ENCODE data around the gene FXYD6. TPM values are rescaled to one million over a fixed set of nuclear protein-coding genes. Genes with fewer than 3 reads are reported as not detected.

Gene FXYD6
- total RNA-seq, 1 experiment from 2014 or later = 0.54 TPM

DNA sequence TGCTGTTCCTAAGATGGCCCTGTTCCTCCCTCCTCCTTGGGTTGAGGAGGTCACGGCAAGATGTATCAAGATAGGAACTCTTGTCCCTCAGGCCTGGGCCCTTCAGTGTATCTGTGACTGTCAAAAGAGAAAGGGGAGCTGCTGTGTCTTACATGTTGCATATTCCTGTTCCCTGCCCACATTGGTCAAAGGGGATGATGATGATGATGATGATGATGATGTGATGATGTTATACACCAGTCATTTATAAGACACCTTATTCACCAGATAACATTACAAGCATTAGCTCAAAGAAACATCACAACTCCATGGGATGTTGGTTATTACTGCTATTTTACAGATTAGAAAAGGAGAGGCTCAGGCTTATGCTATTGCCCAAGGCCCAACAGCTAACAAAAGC is 13.7 kb downstream of the FXYD6 start:
- Histone ChIP-seq H3K4me1 (ENCODE audit: control insufficient read depth, insufficient read depth, low read length) (no peaks in the 10 kb centered on the region), H3K27ac (ENCODE audit: low read length) (no peak overlapping the region), H3K27me3 (ENCODE audit: control insufficient read depth, insufficient read depth, low read length) (peaks cover 2% of the 10 kb centered on the region; the same call in 1 of the 2 replicates), H3K36me3 (ENCODE audit: control insufficient read depth, insufficient read depth, low read length) (no peaks in the 10 kb centered on the region), H3K9me3 (ENCODE audit: control insufficient read depth, insufficient read depth, low read depth, low read length) (no peaks in the 10 kb centered on the region), H3K4me3 (ENCODE audit: low read depth in 2 of 2, low read length in 2 of 2) (no peak overlapping the region)
- DNase-seq (ENCODE audit: low read depth, low spot score) (no peak), ATAC-seq (no peak)
- TF ChIP-seq, protein P1, sequence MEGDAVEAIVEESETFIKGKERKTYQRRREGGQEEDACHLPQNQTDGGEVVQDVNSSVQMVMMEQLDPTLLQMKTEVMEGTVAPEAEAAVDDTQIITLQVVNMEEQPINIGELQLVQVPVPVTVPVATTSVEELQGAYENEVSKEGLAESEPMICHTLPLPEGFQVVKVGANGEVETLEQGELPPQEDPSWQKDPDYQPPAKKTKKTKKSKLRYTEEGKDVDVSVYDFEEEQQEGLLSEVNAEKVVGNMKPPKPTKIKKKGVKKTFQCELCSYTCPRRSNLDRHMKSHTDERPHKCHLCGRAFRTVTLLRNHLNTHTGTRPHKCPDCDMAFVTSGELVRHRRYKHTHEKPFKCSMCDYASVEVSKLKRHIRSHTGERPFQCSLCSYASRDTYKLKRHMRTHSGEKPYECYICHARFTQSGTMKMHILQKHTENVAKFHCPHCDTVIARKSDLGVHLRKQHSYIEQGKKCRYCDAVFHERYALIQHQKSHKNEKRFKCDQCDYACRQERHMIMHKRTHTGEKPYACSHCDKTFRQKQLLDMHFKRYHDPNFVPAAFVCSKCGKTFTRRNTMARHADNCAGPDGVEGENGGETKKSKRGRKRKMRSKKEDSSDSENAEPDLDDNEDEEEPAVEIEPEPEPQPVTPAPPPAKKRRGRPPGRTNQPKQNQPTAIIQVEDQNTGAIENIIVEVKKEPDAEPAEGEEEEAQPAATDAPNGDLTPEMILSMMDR (IDR thresholded peaks at IDR 0.05) = no peak
- TF ChIP-seq POLR2AphosphoS5 (IDR thresholded peaks at IDR 0.05; ENCODE audit: low read depth, low read length) = no peak
- TF ChIP-seq TCF7L2 (IDR thresholded peaks at IDR 0.05; ENCODE audit: low read depth, low read length) = no peak
- no peak for TF ChIP-seq SIN3A (IDR thresholded peaks at IDR 0.05; ENCODE audit: borderline replicate concordance, insufficient read depth, low read depth, low read length)
- TF ChIP-seq, protein P2, sequence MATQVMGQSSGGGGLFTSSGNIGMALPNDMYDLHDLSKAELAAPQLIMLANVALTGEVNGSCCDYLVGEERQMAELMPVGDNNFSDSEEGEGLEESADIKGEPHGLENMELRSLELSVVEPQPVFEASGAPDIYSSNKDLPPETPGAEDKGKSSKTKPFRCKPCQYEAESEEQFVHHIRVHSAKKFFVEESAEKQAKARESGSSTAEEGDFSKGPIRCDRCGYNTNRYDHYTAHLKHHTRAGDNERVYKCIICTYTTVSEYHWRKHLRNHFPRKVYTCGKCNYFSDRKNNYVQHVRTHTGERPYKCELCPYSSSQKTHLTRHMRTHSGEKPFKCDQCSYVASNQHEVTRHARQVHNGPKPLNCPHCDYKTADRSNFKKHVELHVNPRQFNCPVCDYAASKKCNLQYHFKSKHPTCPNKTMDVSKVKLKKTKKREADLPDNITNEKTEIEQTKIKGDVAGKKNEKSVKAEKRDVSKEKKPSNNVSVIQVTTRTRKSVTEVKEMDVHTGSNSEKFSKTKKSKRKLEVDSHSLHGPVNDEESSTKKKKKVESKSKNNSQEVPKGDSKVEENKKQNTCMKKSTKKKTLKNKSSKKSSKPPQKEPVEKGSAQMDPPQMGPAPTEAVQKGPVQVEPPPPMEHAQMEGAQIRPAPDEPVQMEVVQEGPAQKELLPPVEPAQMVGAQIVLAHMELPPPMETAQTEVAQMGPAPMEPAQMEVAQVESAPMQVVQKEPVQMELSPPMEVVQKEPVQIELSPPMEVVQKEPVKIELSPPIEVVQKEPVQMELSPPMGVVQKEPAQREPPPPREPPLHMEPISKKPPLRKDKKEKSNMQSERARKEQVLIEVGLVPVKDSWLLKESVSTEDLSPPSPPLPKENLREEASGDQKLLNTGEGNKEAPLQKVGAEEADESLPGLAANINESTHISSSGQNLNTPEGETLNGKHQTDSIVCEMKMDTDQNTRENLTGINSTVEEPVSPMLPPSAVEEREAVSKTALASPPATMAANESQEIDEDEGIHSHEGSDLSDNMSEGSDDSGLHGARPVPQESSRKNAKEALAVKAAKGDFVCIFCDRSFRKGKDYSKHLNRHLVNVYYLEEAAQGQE (IDR thresholded peaks at IDR 0.05; ENCODE audit: insufficient read depth in 1 of 2, low read depth in 2 of 2, low read length in 1 of 2) = no peak
- ChIA-PET POLR2A (no interaction called here), CTCF (no interaction called here)
- in situ Hi-C loops (cut with HindIII; ENCODE audit: low pct_unique_long_range_greater_than_20kb, low sequenced_read_pairs) = no loop called here
- BruUV-seq (replicated peaks) = no TSS peak
- intact Hi-C loops (cut with micrococcal nuclease; ENCODE audit: unreplicated experiment) = no loop called here

- in situ Hi-C loops (cut with HindIII; ENCODE audit: low pct_unique_long_range_greater_than_20kb, low sequenced_read_pairs) = no loop called here
- no peaks in the 10 kb centered on the region for H3K4me1 ChIP-seq (ENCODE audit: control insufficient read depth, insufficient read depth, low read length)
- DNase-seq (ENCODE audit: low read depth, low spot score) (no peak), ATAC-seq (no peak)
- BruUV-seq (replicated peaks) = no TSS peak
- TF ChIP-seq SIN3A (IDR thresholded peaks at IDR 0.05; ENCODE audit: borderline replicate concordance, insufficient read depth, low read depth, low read length) (no peak), TCF7L2 (IDR thresholded peaks at IDR 0.05; ENCODE audit: low read depth, low read length) (no peak), POLR2AphosphoS5 (IDR thresholded peaks at IDR 0.05; ENCODE audit: low read depth, low read length) (no peak)
- TF ChIP-seq, protein P1 (IDR thresholded peaks at IDR 0.05) = no peak
- TF ChIP-seq, protein P2 (IDR thresholded peaks at IDR 0.05; ENCODE audit: insufficient read depth in 1 of 2, low read depth in 2 of 2, low read length in 1 of 2) = no peak
- H3K27ac ChIP-seq (ENCODE audit: low read length) = no peak overlapping the region
- no peak overlapping the region for H3K4me3 ChIP-seq (ENCODE audit: low read depth in 2 of 2, low read length in 2 of 2)
- ChIA-PET POLR2A (no interaction called here), CTCF (interaction anchor here (1.1 to 1.5 kb wide), 2 partner anchors 18 to 84 kb away, joined by 3 to 4 read pairs; no protein-coding TSS in a partner anchor)
- H3K36me3 ChIP-seq (ENCODE audit: control insufficient read depth, insufficient read depth, low read length) = no peaks in the 10 kb centered on the region
- intact Hi-C loops (cut with micrococcal nuclease; ENCODE audit: unreplicated experiment) = no loop called here
- H3K27me3 ChIP-seq (ENCODE audit: control insufficient read depth, insufficient read depth, low read length) = peaks cover 2% of the 10 kb centered on the region; the same call in 1 of the 2 replicates
- H3K9me3 ChIP-seq (ENCODE audit: control insufficient read depth, insufficient read depth, low read depth, low read length) = no peaks in the 10 kb centered on the region
Observed at GRCh38 chr11:117862019-117862725, 14.3 kb downstream of the FXYD6 start.

Data from Panc1 (cell line).